GM12873 (cell line): ENCODE results near the gene OCA2.

Experiments
- CTCF ChIP-seq: IDR thresholded peaks from 2 replicates; pipeline ENCODE4 v1.5.1; 2012; ENCODE audit warnings: low read depth, mild to moderate bottlenecking, moderate library complexity, low read length, control low read depth; ENCODE audit not compliant: insufficient read depth; ENCODE audit errors: missing control alignments

The OCA2 gene

GRCh38 chr15:27899583-27900285, 199.4 kb downstream of the OCA2 start:
- TF ChIP-seq CTCF = no peak

GRCh38 chr15:27897481-27897880, 201.6 kb downstream of the OCA2 start:
- TF ChIP-seq CTCF = no peak

GRCh38 chr15:27894645-27895044, 204.5 kb downstream of the OCA2 start:
- no peak for TF ChIP-seq CTCF

GRCh38 chr15:27889258-27889657, 209.9 kb downstream of the OCA2 start:
- TF ChIP-seq CTCF = no peak

- no peak for TF ChIP-seq CTCF
Observed at GRCh38 chr15:27885201-27885600, 213.9 kb downstream of the OCA2 start.

GRCh38 chr15:27884726-27885125, 214.4 kb downstream of the OCA2 start:
- TF ChIP-seq CTCF = no peak

GRCh38 chr15:27878841-27879240, 220.3 kb downstream of the OCA2 start:
- TF ChIP-seq CTCF = no peak
